SK-N-SH treated with all-trans-retinoic acid at 6 μM for 48 hours (cell line): ENCODE measurements around the gene EVPL.

Experiments
- ARNTL ChIP-seq: fragments of 450-650 bp; formaldehyde crosslinking; IDR thresholded peaks from 2 replicates; pipeline ENCODE4 v1.5.0; 2020; ENCODE audit warnings: low read depth, mild to moderate bottlenecking, moderate library complexity, borderline replicate concordance
- BACH2 ChIP-seq: fragments of 250-450 bp; sonication (Bioruptor Pico); IDR thresholded peaks from 2 replicates; pipeline ENCODE4 v1.9.0; 2021; ENCODE audit warnings: mild to moderate bottlenecking, borderline replicate concordance
- ESRRG ChIP-seq: fragments of 250-450 bp; sonication (Bioruptor Pico); IDR thresholded peaks from 2 replicates; pipeline ENCODE4 v1.6.1; 2021; ENCODE audit warnings: mild to moderate bottlenecking
- PPARA ChIP-seq: fragments of 250-450 bp; sonication (Bioruptor Pico); IDR thresholded peaks from 2 replicates; pipeline ENCODE4 v1.5.0; 2020; ENCODE audit warnings: mild to moderate bottlenecking, borderline replicate concordance
- RARB ChIP-seq: fragments of 250-450 bp; sonication (Bioruptor Pico); IDR thresholded peaks from 2 replicates; pipeline ENCODE4 v1.8.0; 2021; ENCODE audit warnings: mild to moderate bottlenecking, moderate library complexity
- TCF4 ChIP-seq: fragments of 250-450 bp; sonication (Bioruptor Pico); IDR thresholded peaks from 2 replicates; pipeline ENCODE4 v1.8.0; 2021; ENCODE audit warnings: mild to moderate bottlenecking, moderate library complexity, borderline replicate concordance
- TSHZ2 ChIP-seq: fragments of 250-450 bp; sonication (Bioruptor Pico); IDR thresholded peaks from 2 replicates; pipeline ENCODE4 v1.5.0; 2020; ENCODE audit warnings: mild to moderate bottlenecking, moderate library complexity
- ZFP3 ChIP-seq: fragments of 250-450 bp; sonication (Bioruptor Pico); IDR thresholded peaks from 2 replicates; pipeline ENCODE4 v1.5.0; 2020; ENCODE audit warnings: mild to moderate bottlenecking, moderate library complexity
- ZFP30 ChIP-seq: fragments of 450-650 bp; formaldehyde crosslinking; IDR thresholded peaks from 2 replicates; pipeline ENCODE4 v1.5.0; 2022; ENCODE audit warnings: mild to moderate bottlenecking, moderate library complexity
- ZNF565 ChIP-seq: fragments of 450-650 bp; formaldehyde crosslinking; conservative IDR thresholded peaks from 2 replicates; pipeline ENCODE4 v1.5.0; 2020; ENCODE audit warnings: low read depth, mild to moderate bottlenecking, moderate library complexity
- ZNF70 ChIP-seq: fragments of 450-650 bp; formaldehyde crosslinking; IDR thresholded peaks from 2 replicates; pipeline ENCODE4 v1.5.0; 2020; ENCODE audit warnings: mild to moderate bottlenecking, moderate library complexity
- TF ChIP-seq, protein P1 (sequence below): fragments of 250-450 bp; sonication (Bioruptor Pico); IDR thresholded peaks from 2 replicates; pipeline ENCODE4 v1.5.1; 2021; ENCODE audit warnings: mild to moderate bottlenecking, moderate library complexity

- TF ChIP-seq ARNTL (no peak), TCF4 (CRISPR knock-in tag) (no peak), ZFP30 (CRISPR knock-in tag) (no peak), PPARA (no peak), ESRRG (CRISPR knock-in tag) (no peak), TSHZ2 (CRISPR knock-in tag) (no peak), BACH2 (CRISPR knock-in tag) (no peak), ZNF70 (CRISPR knock-in tag) (no peak), ZFP3 (CRISPR knock-in tag) (no peak), RARB (CRISPR knock-in tag) (no peak), ZNF565 (CRISPR knock-in tag) (no peak)
- TF ChIP-seq, protein P1, sequence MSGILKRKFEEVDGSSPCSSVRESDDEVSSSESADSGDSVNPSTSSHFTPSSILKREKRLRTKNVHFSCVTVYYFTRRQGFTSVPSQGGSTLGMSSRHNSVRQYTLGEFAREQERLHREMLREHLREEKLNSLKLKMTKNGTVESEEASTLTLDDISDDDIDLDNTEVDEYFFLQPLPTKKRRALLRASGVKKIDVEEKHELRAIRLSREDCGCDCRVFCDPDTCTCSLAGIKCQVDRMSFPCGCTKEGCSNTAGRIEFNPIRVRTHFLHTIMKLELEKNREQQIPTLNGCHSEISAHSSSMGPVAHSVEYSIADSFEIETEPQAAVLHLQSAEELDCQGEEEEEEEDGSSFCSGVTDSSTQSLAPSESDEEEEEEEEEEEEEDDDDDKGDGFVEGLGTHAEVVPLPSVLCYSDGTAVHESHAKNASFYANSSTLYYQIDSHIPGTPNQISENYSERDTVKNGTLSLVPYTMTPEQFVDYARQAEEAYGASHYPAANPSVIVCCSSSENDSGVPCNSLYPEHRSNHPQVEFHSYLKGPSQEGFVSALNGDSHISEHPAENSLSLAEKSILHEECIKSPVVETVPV (CRISPR knock-in tag) = no peak
These were observed 370 bp downstream of the EVPL start for GRCh38 chr17:76026714-76027158.
